HepG2 (cell line): Measurements from ENCODE around the gene EMID1. TPM values are rescaled to one million over a fixed set of nuclear protein-coding genes. Genes with fewer than 3 reads are reported as not detected.
A peak's percentile ranks its signal among the peaks of the same experiment; 100 is the strongest.

ENCODE experiments used
- AKNA ChIP-seq: sonication (generic); formaldehyde crosslinking; IDR thresholded peaks from 2 replicates; pipeline ENCODE4 v1.4.0; 2020; ENCODE audit warnings: missing genetic modification reagents, borderline replicate concordance
- DRAP1 ChIP-seq: IDR thresholded peaks from 2 replicates; pipeline ENCODE4 v1.6.1; 2016; ENCODE audit warnings: missing genetic modification reagents, missing compliant biosample characterization
- FOXC1 ChIP-seq: sonication (generic); formaldehyde crosslinking; IDR thresholded peaks from 2 replicates; pipeline ENCODE4 v1.8.0; 2022; ENCODE audit warnings: mild to moderate bottlenecking, missing genetic modification reagents, borderline replicate concordance
- HDAC2 ChIP-seq: sonication (generic); formaldehyde crosslinking; IDR thresholded peaks from 2 replicates; pipeline ENCODE4 v1.4.0; 2020; ENCODE audit warnings: missing genetic modification reagents
- HMGA1 ChIP-seq: sonication (generic); formaldehyde crosslinking; conservative IDR thresholded peaks from 2 replicates; pipeline ENCODE4 v1.4.0; 2020; ENCODE audit warnings: missing genetic modification reagents
- HOXA3 ChIP-seq: sonication (generic); formaldehyde crosslinking; IDR thresholded peaks from 2 replicates; pipeline ENCODE4 v1.5.0; 2020; ENCODE audit warnings: missing genetic modification reagents
- PATZ1 ChIP-seq: sonication (generic); formaldehyde crosslinking; IDR thresholded peaks from 2 replicates; pipeline ENCODE4 v1.4.0; 2020; ENCODE audit warnings: missing genetic modification reagents
- PAXIP1 ChIP-seq: sonication (generic); formaldehyde crosslinking; conservative IDR thresholded peaks from 2 replicates; pipeline ENCODE4 v1.4.0; 2020; ENCODE audit warnings: mild to moderate bottlenecking, missing genetic modification reagents, moderate library complexity
- SATB2 ChIP-seq: sonication (generic); formaldehyde crosslinking; IDR thresholded peaks from 2 replicates; pipeline ENCODE4 v1.5.0; 2020; ENCODE audit warnings: missing genetic modification reagents
- SMYD3 ChIP-seq: sonication (generic); formaldehyde crosslinking; IDR thresholded peaks from 2 replicates; pipeline ENCODE4 v1.8.1; 2023; ENCODE audit warnings: mild to moderate bottlenecking, missing genetic modification reagents
- TBL1XR1 ChIP-seq: fragments of 150-350 bp; IDR thresholded peaks from 2 replicates; pipeline ENCODE4 v1.6.1; 2014; ENCODE audit warnings: borderline replicate concordance, low read length; ENCODE audit not compliant: partially characterized antibody
- TSC22D2 ChIP-seq: sonication (generic); formaldehyde crosslinking; IDR thresholded peaks from 2 replicates; pipeline ENCODE4 v1.5.1; 2020; ENCODE audit warnings: missing genetic modification reagents, mild to moderate bottlenecking, borderline replicate concordance
- ZFP36L2 ChIP-seq: sonication (generic); formaldehyde crosslinking; IDR thresholded peaks from 2 replicates; pipeline ENCODE4 v1.4.0; 2020; ENCODE audit warnings: missing genetic modification reagents
- ZFP62 ChIP-seq: sonication (generic); formaldehyde crosslinking; IDR thresholded peaks from 2 replicates; pipeline ENCODE4 v1.4.0; 2020; ENCODE audit warnings: missing genetic modification reagents
- ZFX ChIP-seq: sonication (generic); formaldehyde crosslinking; IDR thresholded peaks from 2 replicates; pipeline ENCODE4 v1.4.0; 2020; ENCODE audit warnings: mild to moderate bottlenecking, low read depth, missing genetic modification reagents, moderate library complexity
- ZNF225 ChIP-seq: sonication (generic); formaldehyde crosslinking; IDR thresholded peaks from 2 replicates; pipeline ENCODE4 v1.4.0; 2020; ENCODE audit warnings: mild to moderate bottlenecking, missing genetic modification reagents
- ZNF333 ChIP-seq: sonication (generic); formaldehyde crosslinking; IDR thresholded peaks from 2 replicates; pipeline ENCODE4 v1.4.0; 2020; ENCODE audit warnings: mild to moderate bottlenecking, missing genetic modification reagents, borderline replicate concordance
- ZNF335 ChIP-seq: sonication (generic); formaldehyde crosslinking; IDR thresholded peaks from 2 replicates; pipeline ENCODE4 v1.4.0; 2020; ENCODE audit warnings: missing genetic modification reagents
- ZNF33A ChIP-seq: sonication (generic); formaldehyde crosslinking; IDR thresholded peaks from 2 replicates; pipeline ENCODE4 v1.5.1; 2020; ENCODE audit warnings: missing genetic modification reagents, mild to moderate bottlenecking, moderate library complexity, borderline replicate concordance
- polyA plus RNA-seq, 8 experiments: library from polyadenylated mRNA; depleted of rRNA in 3 of 8; stranded (reverse) in 7 of 8; unstranded in 1 of 8; fragments of >200 nt; fragmentation: Illumina TruSeq in 4 of 8; extraction: Trizol in 4 of 8; gene quantifications; 2 replicates each; pipeline versions ENCODE4 v1.2.1 to v1.2.3, GENCODE V29; 2011 to 2016; ENCODE audit warnings: low read depth in 4 of 8, missing spikeins in 1 of 8, mixed read lengths in 1 of 8; ENCODE audit not compliant: insufficient read depth in 1 of 8
- total RNA-seq, 5 experiments: library from RNA; depleted of rRNA; stranded (reverse); fragments of >200 nt; fragmentation: Illumina TruSeq; extraction: Trizol; gene quantifications; 2 replicates each; pipeline ENCODE4 v1.2.3, GENCODE V29; 2016; ENCODE audit warnings: low read depth in 1 of 5

The EMID1 gene
- total and polyA plus RNA-seq, 2 of the 13 experiments (the other 11 are each of a cell fraction or from before 2014, with no cell fraction given): 0.45 to 0.82 TPM

- TF ChIP-seq PAXIP1 (CRISPR knock-in tag): peak; percentile 51; the same call in 1 of the 2 replicates
- TF ChIP-seq PATZ1: peak; percentile 34; the same call in 1 of the 2 replicates
- TF ChIP-seq ZNF33A (CRISPR knock-in tag): no peak
- no peak for TF ChIP-seq FOXC1
- TF ChIP-seq TBL1XR1: no peak
- no peak for TF ChIP-seq ZNF333 (CRISPR knock-in tag)
- no peak for TF ChIP-seq SMYD3 (CRISPR knock-in tag)
- no peak for TF ChIP-seq HMGA1 (CRISPR knock-in tag)
- no peak for TF ChIP-seq HDAC2 (CRISPR knock-in tag)
- TF ChIP-seq HOXA3 (CRISPR knock-in tag): no peak
- TF ChIP-seq ZNF335: no peak
- 0 out of 2 replicates have a peak, but pooled peaks have one; percentile 20 for TF ChIP-seq ZFX (CRISPR knock-in tag)
- 0 out of 2 replicates have a peak, but pooled peaks have one; percentile 29 for TF ChIP-seq TSC22D2 (CRISPR knock-in tag)
- TF ChIP-seq DRAP1 (CRISPR knock-in tag): no peak
- no peak for TF ChIP-seq ZFP62 (CRISPR knock-in tag)
- no peak for TF ChIP-seq AKNA (CRISPR knock-in tag)
- TF ChIP-seq ZFP36L2 (CRISPR knock-in tag): no peak
- TF ChIP-seq SATB2 (CRISPR knock-in tag): no peak
- no peak for TF ChIP-seq ZNF225
Observed at GRCh38 chr22:29219881-29220670, 14.4 kb downstream of the EMID1 start (continued).
